PC-9 (cell line): Measurements from ENCODE around the gene COL18A1. TPM values are rescaled to one million over a fixed set of nuclear protein-coding genes. Genes with fewer than 3 reads are reported as not detected.
A peak's percentile ranks its signal among the peaks of the same experiment; 100 is the strongest.

Source experiments
- BruUV-seq: library from RNA; stranded (reverse); fragments of 400-500 nt; replicated peaks from 2 replicates; lab custom pipeline; 2021; lab: Mats Ljungman, UMichigan
- CTCF ChIA-PET: fragments of 300-600 bp; sonication (Branson Sonifier 250); formaldehyde crosslinking; loops from one replicate; lab custom pipeline; 2022; ENCODE audit warnings: antibody characterized with exemption; lab: Charles Lee
- POLR2A ChIA-PET: fragments of 300-600 bp; sonication (Branson Sonifier 250); formaldehyde crosslinking; loops from one replicate; lab custom pipeline; 2022; ENCODE audit warnings: antibody characterized with exemption; ENCODE audit not compliant: unreplicated experiment; lab: Charles Lee
- DNase-seq, 2 experiments: peaks; one replicate each; pipeline versions ENCODE4 v3.0.0 to v3.0.0-alpha.2; 2015 to 2022; ENCODE audit warnings: mixed read lengths in 1 of 2
- H2AFZ ChIP-seq: fragments of 200-600 bp; sonication (generic); 2 replicates; pipeline ENCODE4 v1.8.1; 2017; ENCODE audit warnings: antibody characterized with exemption
- H3F3A ChIP-seq: fragments of 200-600 bp; sonication (generic); 2 replicates; pipeline ENCODE4 v1.8.1; 2017; ENCODE audit warnings: antibody characterized with exemption, mild to moderate bottlenecking, low read depth; ENCODE audit not compliant: insufficient read depth
- H3K27ac ChIP-seq: fragments of 200-600 bp; sonication (generic); 2 replicates; pipeline ENCODE4 v1.6.1; 2016; ENCODE audit warnings: mixed run types
- H3K27me3 ChIP-seq: fragments of 200-600 bp; sonication (generic); 2 replicates; pipeline ENCODE4 v1.6.1; 2016; ENCODE audit warnings: low read depth, mixed run types; ENCODE audit not compliant: insufficient read depth
- H3K36me3 ChIP-seq: fragments of 200-600 bp; sonication (generic); 2 replicates; pipeline ENCODE4 v1.6.1; 2016; ENCODE audit warnings: low read depth, mixed run types
- H3K4me1 ChIP-seq: fragments of 200-600 bp; sonication (generic); replicated peaks from 2 replicates; pipeline ENCODE4 v1.6.1; 2016; ENCODE audit warnings: mixed run types; ENCODE audit not compliant: insufficient read depth
- H3K4me2 ChIP-seq: fragments of 200-600 bp; sonication (generic); 2 replicates; pipeline ENCODE4 v1.6.1; 2017; ENCODE audit warnings: mixed run types
- H3K4me3 ChIP-seq: fragments of 200-600 bp; sonication (generic); 2 replicates; pipeline ENCODE4 v1.6.1; 2016; ENCODE audit warnings: mixed run types
- H3K79me2 ChIP-seq: fragments of 200-600 bp; sonication (generic); 2 replicates; pipeline ENCODE4 v1.6.1; 2017; ENCODE audit warnings: low read depth, mixed run types
- H3K9me2 ChIP-seq: fragments of 200-600 bp; sonication (generic); 2 replicates; pipeline ENCODE4 v1.8.1; 2017; ENCODE audit warnings: mild to moderate bottlenecking; ENCODE audit not compliant: insufficient read depth
- H3K9me3 ChIP-seq: fragments of 200-600 bp; sonication (generic); 2 replicates; pipeline ENCODE4 v1.8.1; 2016; ENCODE audit warnings: low read depth; ENCODE audit not compliant: insufficient read depth
- H4K20me1 ChIP-seq: fragments of 200-600 bp; sonication (generic); 2 replicates; pipeline ENCODE4 v1.8.1; 2017; ENCODE audit not compliant: insufficient read depth
- CTCF ChIP-seq: fragments of 200-600 bp; sonication (generic); conservative IDR thresholded peaks from 2 replicates; pipeline ENCODE4 v1.6.1; 2017; ENCODE audit warnings: mixed run types, antibody characterized with exemption, mild to moderate bottlenecking, moderate library complexity
- EZH2 ChIP-seq: fragments of 200-600 bp; sonication (generic); IDR thresholded peaks from 2 replicates; pipeline ENCODE4 v1.8.0; 2017; ENCODE audit warnings: antibody characterized with exemption, low read depth
- intact Hi-C: fragments of 100-400 bp; cut with micrococcal nuclease; formaldehyde crosslinking; loops from one replicate; pipeline ENCODE4 v1.10.0; 2022; ENCODE audit not compliant: unreplicated experiment
- total RNA-seq: library from RNA; stranded (reverse); gene quantifications from 2 replicates; pipeline ENCODE4 v1.2.3, GENCODE V29; 2021

Gene COL18A1
- total RNA-seq, 1 experiment from 2014 or later: 82.4 TPM

DNA sequence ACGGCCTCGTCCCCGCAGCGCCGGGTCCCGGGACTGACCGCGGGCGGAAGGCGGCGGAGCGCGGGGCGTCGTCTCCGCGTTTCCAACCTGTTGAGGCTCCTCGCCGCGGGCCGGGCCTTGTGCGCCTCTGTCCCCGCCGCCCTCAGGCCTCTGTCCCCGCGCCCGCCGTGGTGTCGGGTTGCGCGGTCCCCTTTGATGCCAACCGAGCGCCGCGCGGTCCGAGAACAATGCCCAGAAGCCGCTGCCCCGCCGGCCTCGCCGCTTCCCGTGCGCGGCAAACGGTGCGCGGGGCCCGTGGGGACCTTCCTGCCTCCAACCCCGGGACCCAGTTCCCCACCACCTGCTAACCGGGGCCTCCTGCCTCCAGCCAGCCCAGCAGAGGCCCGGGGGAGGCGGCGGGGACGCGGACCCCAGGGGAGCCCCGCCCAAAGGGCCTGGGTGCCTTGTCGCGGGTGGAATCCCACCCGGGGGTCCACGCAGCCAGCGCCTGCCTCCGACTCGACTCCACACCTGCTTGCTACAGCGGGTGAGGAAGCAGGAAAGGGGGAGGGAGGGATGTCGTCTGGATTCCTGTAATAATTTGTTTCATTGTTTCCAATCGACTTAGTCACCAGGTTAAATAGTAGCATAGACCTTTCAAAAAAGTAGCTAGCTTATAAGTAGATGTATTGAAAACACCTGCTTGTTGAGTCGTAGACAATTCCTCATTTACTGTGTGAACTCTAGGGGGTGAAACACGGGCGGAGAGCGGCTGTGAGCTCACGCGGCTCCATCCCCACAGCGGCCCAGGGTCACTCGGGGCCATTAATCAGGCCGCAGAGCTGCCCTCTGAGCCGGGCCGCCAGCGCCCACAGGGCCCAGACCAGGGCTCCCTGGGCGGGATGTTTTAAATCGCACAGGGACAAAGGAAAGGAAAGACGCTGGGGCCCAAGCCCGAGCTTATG lies 1.1 kb downstream of the COL18A1 start:
- DNase-seq: peak; percentile 29 to 63
- Histone ChIP-seq H3F3A (peaks cover 17% of the 10 kb centered on the region), H4K20me1 (peaks cover 5% of the 10 kb centered on the region; the same call in 1 of the 2 replicates), H3K79me2 (no peaks in the 10 kb centered on the region), H2AFZ (peak overlapping the region; percentile 73; the same call in 1 of the 2 replicates), H3K9me3 (peaks cover 9% of the 10 kb centered on the region), H3K27me3 (no peaks in the 10 kb centered on the region), H3K9me2 (no peaks in the 10 kb centered on the region), H3K4me1 (peaks cover 48% of the 10 kb centered on the region), H3K4me2 (peak overlapping the region; percentile 74), H3K27ac (no peak overlapping the region), H3K36me3 (no peaks in the 10 kb centered on the region), H3K4me3 (peak overlapping the region; percentile 58; the same call in 1 of the 2 replicates)
- CTCF ChIA-PET: interaction anchor here (0.6 kb wide), 1 partner anchor 31 kb away, joined by 9 read pairs; no protein-coding TSS in a partner anchor
- POLR2A ChIA-PET: interaction anchor here (0.7 kb wide), 1 partner anchor 119 kb away, joined by 5 read pairs; the partner anchor contains the start of gene POFUT2
- TF ChIP-seq EZH2 (no peak), CTCF (no peak)
- no TSS peak for BruUV-seq
- intact Hi-C loops: no loop called here

DNA sequence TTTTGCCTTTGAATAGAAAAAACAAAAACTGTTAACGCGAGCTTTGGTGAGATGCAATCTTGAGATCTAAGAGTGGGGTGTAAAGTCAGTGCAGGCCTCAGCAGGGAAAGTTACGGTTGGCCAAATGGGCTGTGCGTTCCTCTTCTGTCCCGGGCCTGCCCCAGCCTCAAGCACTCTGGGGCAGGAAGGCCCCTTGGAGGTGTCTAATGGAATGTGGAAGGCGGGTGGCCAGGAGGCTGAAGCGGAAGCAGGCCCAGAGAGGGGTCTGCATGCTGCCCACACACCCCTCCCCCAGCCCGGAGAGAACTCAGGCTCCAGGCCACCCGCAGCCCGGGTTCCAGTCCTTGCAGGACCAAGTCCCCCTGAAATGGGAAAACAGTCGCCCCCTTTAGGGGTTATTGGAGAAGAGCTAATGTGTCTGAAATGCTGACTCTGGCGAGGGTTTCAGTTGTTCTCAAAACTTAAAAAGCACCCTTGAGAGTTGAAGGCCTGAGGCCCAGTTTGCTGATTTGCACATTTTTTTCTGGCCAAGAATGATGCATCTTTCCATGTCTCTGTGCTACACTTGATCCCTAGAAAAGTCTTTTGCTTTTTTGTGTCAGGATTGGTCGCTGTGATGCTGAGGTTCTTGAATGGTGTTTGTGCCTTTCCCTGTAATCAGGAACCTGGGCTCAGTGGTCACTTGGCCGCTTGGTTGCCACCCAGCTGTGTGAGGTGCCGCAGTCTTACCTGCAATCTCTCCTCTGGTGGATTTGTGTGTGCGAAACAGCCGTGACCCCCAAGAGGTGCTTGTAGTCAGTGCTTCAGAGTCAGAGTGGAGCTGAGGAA lies 2.0 kb downstream of the COL18A1 start:
- no peaks in the 10 kb centered on the region for H3K36me3 ChIP-seq
- ChIA-PET POLR2A (interaction anchor here (0.7 kb wide), 1 partner anchor 120 kb away, joined by 5 read pairs; the partner anchor contains the start of gene POFUT2), CTCF (no interaction called here)
- TF ChIP-seq EZH2 (no peak), CTCF (no peak)
- peaks cover 48% of the 10 kb centered on the region for H3K4me1 ChIP-seq
- H3K9me2 ChIP-seq: no peaks in the 10 kb centered on the region
- intact Hi-C loops: no loop called here
- peaks cover 11% of the 10 kb centered on the region for H3F3A ChIP-seq
- no peak for DNase-seq
- peak overlapping the region; percentile 74; the same call in 1 of the 2 replicates for H3K4me2 ChIP-seq
- BruUV-seq: TSS peak; percentile 55
- H4K20me1 ChIP-seq: peaks cover 5% of the 10 kb centered on the region; the same call in 1 of the 2 replicates
- H3K27ac ChIP-seq: no peak overlapping the region
- no peaks in the 10 kb centered on the region for H3K27me3 ChIP-seq
- H3K9me3 ChIP-seq: no peaks in the 10 kb centered on the region; the same call in 1 of the 2 replicates
- H3K79me2 ChIP-seq: no peaks in the 10 kb centered on the region
- no peak overlapping the region for H3K4me3 ChIP-seq
- H2AFZ ChIP-seq: no peak overlapping the region
